ENCODE measurements around the gene AFF4.

DNA sequence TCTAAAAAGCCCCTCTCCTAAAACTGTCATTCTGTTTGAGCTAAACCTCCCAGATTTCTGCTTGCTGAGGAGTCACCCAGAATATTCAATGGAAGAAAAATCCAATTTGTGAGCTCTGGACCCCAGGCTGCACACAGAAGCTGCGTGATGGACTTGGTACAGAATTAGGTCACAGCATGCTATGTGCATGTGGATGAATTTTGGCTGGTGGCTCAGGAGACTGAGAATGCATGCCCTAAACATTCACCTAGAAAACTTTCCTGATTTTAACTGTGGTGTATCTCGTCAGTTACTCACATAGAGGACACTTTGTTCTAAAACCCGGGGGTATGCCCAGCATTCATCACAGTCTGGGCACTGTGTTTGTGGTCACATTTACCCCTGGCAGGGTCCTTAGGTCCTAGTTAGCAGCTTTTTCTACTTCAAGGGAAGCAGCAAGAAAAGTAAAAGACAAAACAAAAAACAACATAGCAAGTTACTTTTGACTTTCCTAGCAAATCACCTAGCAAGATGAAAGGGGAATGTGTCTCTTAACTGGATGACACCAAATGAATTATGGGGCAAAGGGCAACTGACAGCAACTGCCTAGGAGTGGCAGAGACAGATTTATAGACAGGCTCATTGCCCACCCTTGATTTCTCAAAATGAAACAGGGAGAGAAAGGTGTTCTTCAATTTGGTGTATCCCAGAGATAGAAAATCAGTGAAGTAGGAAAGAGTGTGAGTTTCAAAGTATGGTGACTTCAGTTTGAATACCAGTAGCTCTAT, 124.7 kb downstream of the AFF4 start:
- TF ChIP-seq, protein P1, sequence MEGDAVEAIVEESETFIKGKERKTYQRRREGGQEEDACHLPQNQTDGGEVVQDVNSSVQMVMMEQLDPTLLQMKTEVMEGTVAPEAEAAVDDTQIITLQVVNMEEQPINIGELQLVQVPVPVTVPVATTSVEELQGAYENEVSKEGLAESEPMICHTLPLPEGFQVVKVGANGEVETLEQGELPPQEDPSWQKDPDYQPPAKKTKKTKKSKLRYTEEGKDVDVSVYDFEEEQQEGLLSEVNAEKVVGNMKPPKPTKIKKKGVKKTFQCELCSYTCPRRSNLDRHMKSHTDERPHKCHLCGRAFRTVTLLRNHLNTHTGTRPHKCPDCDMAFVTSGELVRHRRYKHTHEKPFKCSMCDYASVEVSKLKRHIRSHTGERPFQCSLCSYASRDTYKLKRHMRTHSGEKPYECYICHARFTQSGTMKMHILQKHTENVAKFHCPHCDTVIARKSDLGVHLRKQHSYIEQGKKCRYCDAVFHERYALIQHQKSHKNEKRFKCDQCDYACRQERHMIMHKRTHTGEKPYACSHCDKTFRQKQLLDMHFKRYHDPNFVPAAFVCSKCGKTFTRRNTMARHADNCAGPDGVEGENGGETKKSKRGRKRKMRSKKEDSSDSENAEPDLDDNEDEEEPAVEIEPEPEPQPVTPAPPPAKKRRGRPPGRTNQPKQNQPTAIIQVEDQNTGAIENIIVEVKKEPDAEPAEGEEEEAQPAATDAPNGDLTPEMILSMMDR (IDR thresholded peaks at IDR 0.05; ENCODE audit: poor library complexity), result no peak
- no peak for TF ChIP-seq EZH2 (IDR thresholded peaks at IDR 0.05; ENCODE audit: borderline replicate concordance)
